ENCODE data around the gene LAGE3.

Gene LAGE3

GRCh38 chrX:154448484-154448883 is 30.6 kb downstream of the LAGE3 start:
- no peaks in the 10 kb centered on the region for H4K20me1 ChIP-seq (ENCODE audit: insufficient read depth, low read length)
- H3K27ac ChIP-seq (ENCODE audit: low read length): no peak overlapping the region
- no peak overlapping the region for H2AFZ ChIP-seq (ENCODE audit: low read depth, low read length)

DNA sequence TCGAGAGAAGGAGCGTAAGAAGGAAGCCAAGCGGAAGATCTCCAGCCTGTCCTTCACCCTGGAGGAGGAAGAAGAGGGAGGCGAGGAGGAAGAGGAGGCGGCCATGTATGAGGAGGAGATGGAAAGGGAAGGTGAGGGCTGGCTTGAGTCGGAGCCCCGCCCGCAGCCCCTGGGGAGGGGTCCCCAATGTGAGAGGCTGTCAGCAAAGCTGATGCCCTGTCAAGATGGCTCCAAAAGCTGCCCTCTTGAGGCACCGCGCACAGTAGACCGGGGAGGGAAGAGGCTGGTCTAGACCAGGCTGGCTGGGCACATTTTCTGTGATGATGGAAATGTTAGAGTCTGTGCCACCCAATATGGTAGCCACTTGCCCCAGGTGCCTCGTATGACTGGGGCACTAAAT is 32.7 kb downstream of the LAGE3 start:
- peaks cover 12% of the 10 kb centered on the region for H3K79me2 ChIP-seq (ENCODE audit: low read length)
- no peaks in the 10 kb centered on the region for H3K9me3 ChIP-seq (ENCODE audit: insufficient read depth, low read length)
- no peak overlapping the region for H3K9ac ChIP-seq (ENCODE audit: low read length)
- no peak overlapping the region for H3K4me3 ChIP-seq (ENCODE audit: low read length)
- TF ChIP-seq EZH2phosphoT487 (IDR thresholded peaks at IDR 0.05; ENCODE audit: low read depth): no peak
- TF ChIP-seq, protein P1, sequence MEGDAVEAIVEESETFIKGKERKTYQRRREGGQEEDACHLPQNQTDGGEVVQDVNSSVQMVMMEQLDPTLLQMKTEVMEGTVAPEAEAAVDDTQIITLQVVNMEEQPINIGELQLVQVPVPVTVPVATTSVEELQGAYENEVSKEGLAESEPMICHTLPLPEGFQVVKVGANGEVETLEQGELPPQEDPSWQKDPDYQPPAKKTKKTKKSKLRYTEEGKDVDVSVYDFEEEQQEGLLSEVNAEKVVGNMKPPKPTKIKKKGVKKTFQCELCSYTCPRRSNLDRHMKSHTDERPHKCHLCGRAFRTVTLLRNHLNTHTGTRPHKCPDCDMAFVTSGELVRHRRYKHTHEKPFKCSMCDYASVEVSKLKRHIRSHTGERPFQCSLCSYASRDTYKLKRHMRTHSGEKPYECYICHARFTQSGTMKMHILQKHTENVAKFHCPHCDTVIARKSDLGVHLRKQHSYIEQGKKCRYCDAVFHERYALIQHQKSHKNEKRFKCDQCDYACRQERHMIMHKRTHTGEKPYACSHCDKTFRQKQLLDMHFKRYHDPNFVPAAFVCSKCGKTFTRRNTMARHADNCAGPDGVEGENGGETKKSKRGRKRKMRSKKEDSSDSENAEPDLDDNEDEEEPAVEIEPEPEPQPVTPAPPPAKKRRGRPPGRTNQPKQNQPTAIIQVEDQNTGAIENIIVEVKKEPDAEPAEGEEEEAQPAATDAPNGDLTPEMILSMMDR (IDR thresholded peaks at IDR 0.05; ENCODE audit: low read depth, low read length): no peak
- no peak overlapping the region for H3K27ac ChIP-seq (ENCODE audit: low read length)
- no peak overlapping the region for H3K4me2 ChIP-seq (ENCODE audit: low read length)
- H3K27me3 ChIP-seq (ENCODE audit: low read depth, low read length): no peaks in the 10 kb centered on the region
- peaks cover 4% of the 10 kb centered on the region for H3K36me3 ChIP-seq (replicated peaks; ENCODE audit: low read depth, low read length)
- no peak overlapping the region for H2AFZ ChIP-seq (ENCODE audit: low read depth, low read length)
- peaks cover 9% of the 10 kb centered on the region; the same call in 1 of the 2 replicates for H3K4me1 ChIP-seq (ENCODE audit: low read length)
- no peaks in the 10 kb centered on the region for H4K20me1 ChIP-seq (ENCODE audit: insufficient read depth, low read length)

More at GRCh38 chrX:154448484-154448883, 30.6 kb downstream of the LAGE3 start:
- Histone ChIP-seq H3K4me1 (ENCODE audit: low read length) (peaks cover 7% of the 10 kb centered on the region; the same call in 1 of the 2 replicates), H3K4me3 (ENCODE audit: low read length) (no peak overlapping the region), H3K27me3 (ENCODE audit: low read depth, low read length) (no peaks in the 10 kb centered on the region), H3K9me3 (ENCODE audit: insufficient read depth, low read length) (no peaks in the 10 kb centered on the region), H3K79me2 (ENCODE audit: low read length) (peaks cover 12% of the 10 kb centered on the region), H3K9ac (ENCODE audit: low read length) (no peak overlapping the region), H3K36me3 (replicated peaks; ENCODE audit: low read depth, low read length) (peaks cover 4% of the 10 kb centered on the region), H3K4me2 (ENCODE audit: low read length) (no peak overlapping the region)
- TF ChIP-seq, protein P1 (IDR thresholded peaks at IDR 0.05; ENCODE audit: low read depth, low read length): no peak
- no peak for TF ChIP-seq EZH2phosphoT487 (IDR thresholded peaks at IDR 0.05; ENCODE audit: low read depth)

DNA sequence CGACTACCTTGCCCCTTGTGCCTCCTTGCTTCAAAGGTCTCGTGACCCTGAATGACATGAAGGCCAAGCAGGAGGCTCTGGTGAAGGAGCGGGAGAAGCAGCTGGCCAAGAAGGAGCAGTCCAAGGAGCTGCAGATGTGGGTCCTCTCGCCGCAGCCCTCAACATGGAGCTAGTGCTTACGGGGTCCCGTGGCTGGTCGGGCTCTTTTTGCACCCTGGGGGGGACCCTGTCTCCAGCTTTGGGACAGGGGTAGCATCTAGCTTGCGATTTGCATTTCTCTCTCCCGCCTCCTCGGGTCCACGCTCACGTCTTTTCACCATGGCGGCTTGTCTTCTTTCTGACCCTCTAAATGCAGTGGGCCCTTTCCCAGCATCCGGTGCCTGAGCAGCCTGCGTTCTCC is 33.3 kb downstream of the LAGE3 start:
- TF ChIP-seq EZH2phosphoT487 (IDR thresholded peaks at IDR 0.05; ENCODE audit: low read depth): no peak
- TF ChIP-seq, protein P1 (IDR thresholded peaks at IDR 0.05; ENCODE audit: low read depth, low read length): no peak
- Histone ChIP-seq H3K79me2 (ENCODE audit: low read length) (peaks cover 12% of the 10 kb centered on the region), H3K4me3 (ENCODE audit: low read length) (no peak overlapping the region), H3K4me1 (ENCODE audit: low read length) (peaks cover 9% of the 10 kb centered on the region; the same call in 1 of the 2 replicates), H3K36me3 (replicated peaks; ENCODE audit: low read depth, low read length) (peaks cover 4% of the 10 kb centered on the region), H3K27ac (ENCODE audit: low read length) (no peak overlapping the region), H3K27me3 (ENCODE audit: low read depth, low read length) (no peaks in the 10 kb centered on the region), H3K9me3 (ENCODE audit: insufficient read depth, low read length) (no peaks in the 10 kb centered on the region), H3K4me2 (ENCODE audit: low read length) (no peak overlapping the region), H4K20me1 (ENCODE audit: insufficient read depth, low read length) (no peaks in the 10 kb centered on the region), H3K9ac (ENCODE audit: low read length) (no peak overlapping the region), H2AFZ (ENCODE audit: low read depth, low read length) (no peak overlapping the region)

DNA sequence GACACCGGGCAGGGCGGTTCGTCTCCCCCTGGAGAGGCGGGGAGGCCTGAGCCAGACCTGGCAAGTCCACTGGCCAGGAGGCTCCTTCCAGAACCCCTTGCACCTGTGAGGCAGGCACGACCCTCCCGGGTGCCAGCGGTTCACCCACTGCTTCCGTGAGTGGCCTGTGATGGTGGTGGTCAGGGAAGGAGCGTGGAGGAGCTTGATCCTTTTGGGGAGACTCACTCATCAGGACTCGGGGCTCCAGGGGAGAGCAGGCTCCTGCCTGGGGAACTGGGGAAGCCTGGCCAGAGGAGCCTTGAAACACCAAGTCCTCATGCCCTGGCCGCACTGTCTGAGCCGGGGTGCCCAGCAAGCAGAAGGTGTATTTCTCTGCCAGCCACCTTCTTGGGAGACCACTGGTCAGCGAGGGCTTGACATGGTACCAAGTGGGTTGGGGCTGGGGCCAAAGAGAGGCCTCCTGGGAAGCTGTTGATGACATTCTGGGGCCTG is 34.3 kb downstream of the LAGE3 start:
- Histone ChIP-seq H4K20me1 (ENCODE audit: insufficient read depth, low read length) (no peaks in the 10 kb centered on the region), H3K4me1 (ENCODE audit: low read length) (peaks cover 9% of the 10 kb centered on the region; the same call in 1 of the 2 replicates), H3K36me3 (replicated peaks; ENCODE audit: low read depth, low read length) (no peaks in the 10 kb centered on the region), H3K27me3 (ENCODE audit: low read depth, low read length) (no peaks in the 10 kb centered on the region), H3K9ac (ENCODE audit: low read length) (peak overlapping the region; percentile 72), H3K9me3 (ENCODE audit: insufficient read depth, low read length) (no peaks in the 10 kb centered on the region), H3K4me2 (ENCODE audit: low read length) (peak overlapping the region; percentile 80), H3K27ac (ENCODE audit: low read length) (0 out of 2 replicates have a peak overlapping the region, but pooled peaks have one; percentile 2), H3K4me3 (ENCODE audit: low read length) (peak overlapping the region; percentile 87), H2AFZ (ENCODE audit: low read depth, low read length) (no peak overlapping the region), H3K79me2 (ENCODE audit: low read length) (peaks cover 12% of the 10 kb centered on the region)
- TF ChIP-seq, protein P1 (IDR thresholded peaks at IDR 0.05; ENCODE audit: low read depth, low read length): no peak
- TF ChIP-seq EZH2phosphoT487 (IDR thresholded peaks at IDR 0.05; ENCODE audit: low read depth): no peak

Data from OCI-LY3 (cell line).